Measurements from ENCODE around the gene PDE11A.

- TF ChIP-seq CTCF (conservative IDR thresholded peaks at IDR 0.05; ENCODE audit: low read depth in 2 of 2) (no peak), EZH2 (IDR thresholded peaks at IDR 0.05; ENCODE audit: low read depth, unreplicated experiment) (no peak), POLR2AphosphoS5 (IDR thresholded peaks at IDR 0.05; ENCODE audit: low read depth) (no peak), CREB1 (CRISPR knock-in tag; IDR thresholded peaks at IDR 0.05; ENCODE audit: low read depth) (no peak), STAT1 (IDR thresholded peaks at IDR 0.05; ENCODE audit: unreplicated experiment) (no peak)
- TF ChIP-seq, protein P1, sequence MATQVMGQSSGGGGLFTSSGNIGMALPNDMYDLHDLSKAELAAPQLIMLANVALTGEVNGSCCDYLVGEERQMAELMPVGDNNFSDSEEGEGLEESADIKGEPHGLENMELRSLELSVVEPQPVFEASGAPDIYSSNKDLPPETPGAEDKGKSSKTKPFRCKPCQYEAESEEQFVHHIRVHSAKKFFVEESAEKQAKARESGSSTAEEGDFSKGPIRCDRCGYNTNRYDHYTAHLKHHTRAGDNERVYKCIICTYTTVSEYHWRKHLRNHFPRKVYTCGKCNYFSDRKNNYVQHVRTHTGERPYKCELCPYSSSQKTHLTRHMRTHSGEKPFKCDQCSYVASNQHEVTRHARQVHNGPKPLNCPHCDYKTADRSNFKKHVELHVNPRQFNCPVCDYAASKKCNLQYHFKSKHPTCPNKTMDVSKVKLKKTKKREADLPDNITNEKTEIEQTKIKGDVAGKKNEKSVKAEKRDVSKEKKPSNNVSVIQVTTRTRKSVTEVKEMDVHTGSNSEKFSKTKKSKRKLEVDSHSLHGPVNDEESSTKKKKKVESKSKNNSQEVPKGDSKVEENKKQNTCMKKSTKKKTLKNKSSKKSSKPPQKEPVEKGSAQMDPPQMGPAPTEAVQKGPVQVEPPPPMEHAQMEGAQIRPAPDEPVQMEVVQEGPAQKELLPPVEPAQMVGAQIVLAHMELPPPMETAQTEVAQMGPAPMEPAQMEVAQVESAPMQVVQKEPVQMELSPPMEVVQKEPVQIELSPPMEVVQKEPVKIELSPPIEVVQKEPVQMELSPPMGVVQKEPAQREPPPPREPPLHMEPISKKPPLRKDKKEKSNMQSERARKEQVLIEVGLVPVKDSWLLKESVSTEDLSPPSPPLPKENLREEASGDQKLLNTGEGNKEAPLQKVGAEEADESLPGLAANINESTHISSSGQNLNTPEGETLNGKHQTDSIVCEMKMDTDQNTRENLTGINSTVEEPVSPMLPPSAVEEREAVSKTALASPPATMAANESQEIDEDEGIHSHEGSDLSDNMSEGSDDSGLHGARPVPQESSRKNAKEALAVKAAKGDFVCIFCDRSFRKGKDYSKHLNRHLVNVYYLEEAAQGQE (IDR thresholded peaks at IDR 0.05; ENCODE audit: unreplicated experiment), result no peak
- TF ChIP-seq, protein P2, sequence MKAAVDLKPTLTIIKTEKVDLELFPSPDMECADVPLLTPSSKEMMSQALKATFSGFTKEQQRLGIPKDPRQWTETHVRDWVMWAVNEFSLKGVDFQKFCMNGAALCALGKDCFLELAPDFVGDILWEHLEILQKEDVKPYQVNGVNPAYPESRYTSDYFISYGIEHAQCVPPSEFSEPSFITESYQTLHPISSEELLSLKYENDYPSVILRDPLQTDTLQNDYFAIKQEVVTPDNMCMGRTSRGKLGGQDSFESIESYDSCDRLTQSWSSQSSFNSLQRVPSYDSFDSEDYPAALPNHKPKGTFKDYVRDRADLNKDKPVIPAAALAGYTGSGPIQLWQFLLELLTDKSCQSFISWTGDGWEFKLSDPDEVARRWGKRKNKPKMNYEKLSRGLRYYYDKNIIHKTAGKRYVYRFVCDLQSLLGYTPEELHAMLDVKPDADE (IDR thresholded peaks at IDR 0.05), result no peak
These were observed 192.3 kb downstream of the PDE11A start for GRCh38 chr2:177880285-177880684.
